GM21529 (cell line): ENCODE data around the gene FAM53A.

ENCODE experiments used
- ATAC-seq: cut with Tn5 transposase; IDR thresholded peaks from one replicate; pipeline ENCODE4 v1.9.1; 2021; ENCODE audit not compliant: unreplicated experiment

Gene FAM53A

DNA sequence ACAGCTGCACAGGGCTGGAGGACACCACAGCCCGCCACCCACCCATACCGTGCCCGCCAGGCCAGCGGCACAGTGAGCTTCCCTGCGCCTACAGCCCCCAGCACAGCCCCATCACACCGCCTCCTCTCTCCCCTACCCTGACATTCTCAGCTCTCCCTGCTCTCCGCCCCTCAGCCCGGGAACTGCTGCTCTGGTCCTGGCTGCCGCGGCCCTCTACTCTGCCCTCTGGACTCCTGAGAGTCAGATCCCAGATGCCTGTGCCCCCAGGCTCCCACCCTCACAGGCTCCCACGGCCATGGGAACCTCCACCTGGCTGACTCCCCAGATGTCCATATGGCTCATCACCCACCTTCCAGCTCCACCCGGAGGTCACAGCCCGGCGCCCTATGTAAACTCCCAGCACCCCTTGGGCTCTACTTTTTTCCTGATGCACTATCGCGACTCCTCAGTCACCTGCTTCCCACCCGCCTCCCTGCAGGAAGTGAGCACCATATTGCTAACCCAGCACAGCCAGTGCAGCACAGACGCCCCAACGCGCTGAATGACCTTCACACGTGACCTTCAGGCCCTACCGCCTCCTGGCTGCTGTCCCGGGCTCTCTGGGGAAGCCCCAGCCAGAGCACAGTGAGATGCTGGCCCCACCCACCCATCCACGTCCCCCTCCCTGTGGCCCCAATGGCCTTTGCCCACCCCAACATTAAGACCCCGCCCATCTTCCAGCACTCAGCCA lies 23.0 kb downstream of the FAM53A start:
- no peak for ATAC-seq

DNA sequence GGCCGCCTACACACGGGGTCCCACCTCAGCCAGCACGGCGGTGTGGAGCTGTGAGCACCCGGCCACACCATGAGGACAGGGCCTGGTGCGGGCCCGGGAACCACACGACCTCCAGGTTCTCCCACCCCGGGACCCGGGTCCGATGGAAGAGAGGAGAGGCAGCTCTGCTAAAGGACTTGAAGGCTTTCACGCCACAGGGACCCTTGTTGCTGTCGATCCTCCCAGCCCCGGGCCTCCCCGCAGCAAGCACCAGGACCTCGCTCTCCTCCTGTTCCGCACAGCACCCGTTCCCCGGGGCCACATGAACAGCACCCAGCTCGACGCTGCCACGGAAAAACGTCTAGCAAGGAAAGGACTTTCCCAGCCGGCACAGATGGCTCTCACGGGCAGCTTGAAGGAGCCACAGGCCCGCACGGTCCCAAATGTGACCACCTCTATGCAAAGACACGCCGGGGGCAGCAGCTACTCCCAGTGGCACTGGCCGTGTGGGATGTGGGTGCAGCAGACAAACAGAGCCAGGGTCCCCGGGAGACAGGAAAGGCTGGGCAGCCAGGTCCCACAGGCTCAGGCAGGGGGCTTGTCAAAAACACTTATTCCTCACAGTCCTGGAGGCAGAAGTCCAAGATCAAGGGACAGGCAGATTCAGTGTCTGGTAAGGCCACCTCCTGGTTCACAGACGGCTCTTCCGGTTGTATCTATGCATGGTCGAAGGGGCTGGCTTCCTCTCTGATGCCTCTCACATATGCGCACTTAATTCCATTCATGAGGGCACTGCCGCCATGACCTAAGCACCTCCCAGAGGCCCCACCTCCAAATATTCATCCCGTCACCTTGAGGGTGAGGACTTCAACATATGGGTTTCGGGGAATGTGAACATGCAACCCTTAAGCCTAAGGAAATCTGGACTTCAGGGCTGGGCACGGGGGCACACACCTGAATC lies 24.7 kb downstream of the FAM53A start:
- no peak for ATAC-seq

DNA sequence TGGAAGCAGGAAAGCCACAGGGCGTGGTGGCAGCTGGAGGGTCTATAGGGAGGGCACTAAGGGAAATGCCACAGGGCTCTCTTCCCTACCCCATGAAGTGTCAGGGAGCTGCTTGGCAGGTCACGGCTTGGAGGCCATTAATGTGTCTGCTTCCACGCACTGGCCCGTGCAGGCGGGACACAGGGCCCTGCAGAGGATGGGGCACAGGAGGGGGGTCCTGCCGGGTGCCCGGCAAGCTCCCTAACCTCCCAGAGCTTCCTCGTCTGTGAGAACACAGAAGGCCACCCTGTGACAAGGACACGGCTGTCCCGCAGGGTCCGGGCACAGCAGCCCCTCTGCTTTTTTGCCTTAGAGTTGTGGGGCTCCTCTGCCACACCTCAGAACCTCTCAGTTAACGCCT lies 25.5 kb downstream of the FAM53A start:
- ATAC-seq = no peak

DNA sequence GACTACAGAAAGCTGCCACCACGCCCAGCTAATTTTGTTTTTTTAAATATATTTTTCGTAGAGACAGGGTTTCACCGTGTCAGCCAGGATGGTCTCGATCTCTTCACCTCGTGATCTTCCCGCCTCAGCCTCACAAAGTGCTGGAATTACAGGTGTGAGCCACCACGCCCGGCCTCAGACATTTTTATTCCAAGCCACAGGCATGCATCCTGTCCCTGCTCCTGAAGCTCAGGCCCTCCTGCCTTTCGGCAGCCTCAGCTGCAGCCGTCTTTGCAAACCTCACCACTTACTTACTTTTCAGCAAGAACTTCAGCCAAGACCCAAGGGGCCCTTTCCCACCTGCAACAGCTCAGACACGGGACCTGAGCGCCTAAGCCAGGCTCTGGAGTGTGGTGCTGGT lies 26.0 kb downstream of the FAM53A start:
- ATAC-seq = no peak

DNA sequence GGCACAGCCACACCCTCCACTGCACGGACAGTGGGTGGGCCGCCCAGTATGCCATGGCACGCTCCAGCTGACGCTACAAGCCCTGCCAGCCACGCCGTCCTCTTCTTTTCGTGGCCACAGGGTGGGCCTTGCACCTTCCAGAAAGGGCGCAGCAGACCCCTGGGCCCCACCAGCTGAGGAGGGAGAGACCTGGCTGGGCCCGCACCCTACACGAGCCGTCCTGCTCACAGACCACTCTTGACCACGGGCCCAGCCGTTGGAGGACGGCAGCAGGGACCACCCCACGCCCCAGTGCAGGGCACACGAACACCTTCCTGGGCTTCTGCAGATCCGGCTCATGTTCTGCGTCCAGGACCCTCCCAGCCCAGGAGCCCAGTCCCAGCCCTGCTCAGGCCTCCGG lies 27.1 kb downstream of the FAM53A start:
- no peak for ATAC-seq

DNA sequence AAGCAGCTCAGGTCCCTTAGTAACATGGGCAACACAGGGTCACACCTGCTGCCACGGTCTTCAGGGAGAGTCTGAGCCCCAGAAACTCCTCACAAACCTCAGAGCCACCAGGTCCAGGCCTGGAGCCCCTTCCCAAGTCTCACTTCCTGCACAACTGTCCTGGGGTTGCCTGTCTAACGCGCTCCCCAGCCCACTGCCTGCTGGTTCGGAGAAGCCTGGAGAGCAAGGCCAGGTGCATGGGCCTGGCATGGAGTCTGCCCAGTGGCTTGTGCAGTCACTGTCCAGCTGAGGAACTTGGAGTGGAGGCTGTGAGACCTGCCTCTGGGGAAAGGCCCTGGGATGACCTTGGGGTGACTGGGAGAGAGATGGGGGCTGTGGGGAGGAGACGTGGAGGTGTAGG lies 28.0 kb downstream of the FAM53A start:
- no peak for ATAC-seq

DNA sequence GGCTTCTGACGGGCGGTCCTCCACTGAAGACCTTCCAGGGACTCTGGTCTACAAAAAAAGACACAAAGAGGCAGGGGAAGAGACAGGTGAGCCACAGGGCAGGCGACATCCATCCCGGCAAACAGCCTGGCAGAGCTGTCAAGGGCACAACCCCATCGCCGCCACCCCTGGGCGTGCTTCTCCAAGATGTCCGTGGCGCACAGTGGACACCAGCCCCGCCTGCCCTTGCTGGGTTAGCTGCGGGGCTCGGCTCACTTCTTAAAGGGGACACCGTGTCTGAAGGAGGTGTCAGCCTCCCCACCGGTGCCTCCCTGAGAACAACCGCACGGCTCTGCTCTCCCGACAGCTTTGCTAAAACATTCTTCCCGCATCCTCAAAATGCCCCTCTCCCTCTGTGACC lies 28.4 kb downstream of the FAM53A start:
- no peak for ATAC-seq

DNA sequence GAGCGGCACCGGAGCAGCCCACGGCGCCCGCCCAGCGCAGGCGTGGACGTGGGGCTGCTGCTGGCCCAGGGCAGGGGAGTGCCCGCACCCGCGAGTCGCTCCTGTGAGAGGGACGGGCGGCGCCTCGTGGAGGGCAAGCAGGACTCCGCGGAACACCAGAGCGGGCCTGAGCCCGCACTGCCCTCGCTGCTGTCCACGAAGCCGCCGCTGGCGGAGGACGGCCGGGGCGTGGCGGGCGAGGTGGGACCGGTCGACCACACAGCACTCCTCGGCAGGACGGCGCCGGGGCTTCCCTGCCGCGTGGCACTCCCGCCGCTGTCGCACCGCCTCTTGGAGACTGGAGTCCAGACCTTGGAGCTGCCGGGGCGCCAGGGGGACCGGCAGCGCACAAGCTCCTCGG lies 29.0 kb downstream of the FAM53A start:
- ATAC-seq = no peak

DNA sequence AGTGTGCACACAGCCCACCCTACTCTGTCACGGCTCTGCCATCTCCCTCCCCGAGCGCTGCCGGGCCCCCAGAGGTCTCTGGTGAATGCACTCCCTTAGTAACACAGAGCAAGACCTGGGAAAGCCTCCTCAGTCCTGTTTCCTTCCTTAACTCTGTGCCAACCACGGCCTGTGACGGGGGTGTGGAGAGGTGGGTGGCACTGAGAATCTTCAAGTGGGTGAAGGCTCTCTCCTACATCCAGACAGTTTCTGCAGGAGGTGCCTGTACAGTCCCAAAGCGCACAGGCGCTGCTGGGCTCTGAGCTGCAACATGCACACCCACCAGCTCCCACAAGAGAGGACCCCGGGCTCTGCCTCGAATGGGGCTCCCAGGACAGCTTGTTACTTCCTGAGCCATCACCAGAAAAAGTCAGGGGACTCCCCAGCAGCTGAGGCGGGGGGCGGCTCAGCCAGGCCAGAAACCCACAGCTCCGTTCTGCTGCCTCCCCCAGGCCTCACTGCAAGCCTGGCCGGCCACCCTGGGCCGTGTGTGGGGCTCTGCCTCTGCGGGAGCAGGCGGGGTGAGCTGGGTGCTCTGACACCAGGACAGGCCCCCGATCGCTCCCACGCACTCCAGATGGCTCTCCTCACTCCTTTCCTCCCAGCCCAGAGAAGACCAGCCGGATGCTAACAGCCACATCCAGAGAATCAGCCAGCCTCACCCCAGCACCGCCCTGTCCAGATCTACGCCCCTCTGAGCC lies 29.7 kb downstream of the FAM53A start:
- no peak for ATAC-seq

DNA sequence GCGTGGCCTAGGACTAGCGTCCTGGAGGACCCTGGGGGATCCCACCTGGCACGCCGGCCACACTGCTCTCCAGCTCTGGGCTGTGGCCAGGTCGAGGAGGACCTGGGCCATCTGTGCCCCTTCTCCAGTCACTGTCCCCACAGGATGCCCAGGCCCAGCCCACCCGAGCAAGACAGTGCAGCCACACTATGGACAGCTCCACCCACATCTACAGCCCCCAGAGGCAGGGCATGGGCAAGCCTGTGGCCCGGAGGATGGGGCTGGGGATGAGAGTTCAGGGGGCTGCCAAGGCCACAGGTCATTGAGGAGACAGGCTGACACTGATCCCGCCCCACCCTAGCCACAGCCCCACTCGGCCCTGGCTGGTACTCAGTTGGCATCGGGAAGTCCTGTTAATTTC lies 30.3 kb downstream of the FAM53A start:
- no peak for ATAC-seq

DNA sequence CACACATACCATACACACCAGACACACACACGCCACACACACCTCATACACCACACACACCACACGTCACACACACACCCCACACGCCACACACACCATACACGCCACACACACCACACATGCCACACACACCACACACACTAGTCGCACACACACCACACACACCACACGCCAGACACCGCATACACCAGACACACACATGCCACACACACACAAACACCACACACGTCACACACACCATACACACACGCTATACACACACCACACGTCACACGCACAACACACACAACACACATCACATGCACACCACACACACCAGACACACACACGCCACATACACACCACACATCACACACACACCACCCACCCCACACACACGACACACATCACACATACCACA lies 32.0 kb downstream of the FAM53A start:
- no peak for ATAC-seq

DNA sequence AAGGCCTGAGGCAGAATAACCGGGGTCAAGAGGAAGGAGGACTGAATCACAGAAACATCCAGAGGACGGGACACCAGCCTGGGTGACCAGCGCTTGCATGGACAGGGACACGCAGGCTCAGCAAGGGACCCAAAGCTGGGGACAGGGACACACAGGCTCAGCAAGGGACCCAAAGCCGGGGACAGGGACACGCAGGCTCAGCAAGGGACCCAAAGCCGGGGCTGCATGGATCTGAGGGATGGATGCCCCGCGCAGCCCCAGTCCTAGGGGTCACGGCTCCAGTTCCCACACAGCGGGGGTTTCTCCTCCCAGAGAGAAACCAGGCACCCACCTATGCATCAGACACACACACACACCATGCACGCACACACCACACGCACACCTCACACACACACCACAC lies 32.5 kb downstream of the FAM53A start:
- ATAC-seq = no peak

DNA sequence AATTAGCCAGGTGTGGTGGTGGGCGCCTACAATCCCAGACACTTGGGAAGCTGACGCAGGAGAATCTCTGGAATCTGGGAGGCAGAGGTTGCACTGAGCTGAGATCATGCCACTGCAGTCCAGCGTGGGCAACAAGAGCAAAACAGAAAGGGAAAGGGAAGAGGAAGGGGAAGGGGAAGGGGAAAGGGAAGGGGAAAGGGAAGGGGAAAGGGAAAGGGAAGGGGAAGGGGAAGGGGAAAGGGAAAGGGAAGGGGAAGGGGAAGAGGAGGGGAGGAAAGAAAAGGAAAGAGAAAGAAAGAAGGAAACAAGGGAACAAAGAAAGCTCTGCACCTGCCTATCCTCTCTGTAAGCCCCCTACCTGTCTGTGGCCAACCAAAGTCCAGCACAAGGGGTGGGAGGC lies 35.2 kb downstream of the FAM53A start:
- no peak for ATAC-seq

DNA sequence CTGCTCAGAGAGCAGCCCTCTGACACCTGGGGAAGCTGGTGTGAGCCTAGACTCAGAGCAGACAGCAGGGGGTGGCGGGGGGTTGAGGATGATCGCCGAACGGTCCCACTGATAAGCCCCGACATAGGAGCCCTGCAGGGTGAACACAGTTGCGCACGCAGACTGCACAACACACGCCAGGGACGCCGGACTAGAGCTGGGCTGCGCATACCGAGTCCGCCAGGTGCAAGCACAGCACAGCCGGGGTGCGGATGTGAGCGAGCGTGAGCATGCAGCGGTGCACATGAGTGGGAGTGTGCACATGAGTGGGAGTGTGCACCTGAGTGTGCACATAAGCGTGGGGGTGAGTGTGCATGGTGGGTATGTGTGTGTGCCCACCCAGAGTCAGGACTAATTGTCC lies 36.7 kb downstream of the FAM53A start:
- no peak for ATAC-seq

DNA sequence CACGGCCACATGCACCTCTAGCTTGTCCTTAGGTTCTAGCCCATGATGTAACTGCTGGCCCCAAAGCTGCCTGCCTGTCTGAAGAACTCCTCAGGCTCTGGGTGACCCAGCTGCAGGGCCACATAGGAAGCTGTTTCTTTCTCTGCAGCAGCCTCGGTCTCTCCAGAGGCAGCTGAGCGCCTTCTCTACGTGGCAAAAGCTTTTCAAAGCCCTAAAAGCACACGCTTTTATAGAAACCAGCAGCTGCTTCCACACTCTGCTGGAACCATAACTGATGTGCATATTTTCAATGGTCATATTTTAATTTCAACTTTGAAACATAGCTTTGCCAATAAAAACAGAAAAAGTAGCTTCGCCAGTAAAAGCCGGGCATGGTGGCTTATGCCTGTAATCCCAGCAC lies 37.4 kb downstream of the FAM53A start:
- no peak for ATAC-seq

DNA sequence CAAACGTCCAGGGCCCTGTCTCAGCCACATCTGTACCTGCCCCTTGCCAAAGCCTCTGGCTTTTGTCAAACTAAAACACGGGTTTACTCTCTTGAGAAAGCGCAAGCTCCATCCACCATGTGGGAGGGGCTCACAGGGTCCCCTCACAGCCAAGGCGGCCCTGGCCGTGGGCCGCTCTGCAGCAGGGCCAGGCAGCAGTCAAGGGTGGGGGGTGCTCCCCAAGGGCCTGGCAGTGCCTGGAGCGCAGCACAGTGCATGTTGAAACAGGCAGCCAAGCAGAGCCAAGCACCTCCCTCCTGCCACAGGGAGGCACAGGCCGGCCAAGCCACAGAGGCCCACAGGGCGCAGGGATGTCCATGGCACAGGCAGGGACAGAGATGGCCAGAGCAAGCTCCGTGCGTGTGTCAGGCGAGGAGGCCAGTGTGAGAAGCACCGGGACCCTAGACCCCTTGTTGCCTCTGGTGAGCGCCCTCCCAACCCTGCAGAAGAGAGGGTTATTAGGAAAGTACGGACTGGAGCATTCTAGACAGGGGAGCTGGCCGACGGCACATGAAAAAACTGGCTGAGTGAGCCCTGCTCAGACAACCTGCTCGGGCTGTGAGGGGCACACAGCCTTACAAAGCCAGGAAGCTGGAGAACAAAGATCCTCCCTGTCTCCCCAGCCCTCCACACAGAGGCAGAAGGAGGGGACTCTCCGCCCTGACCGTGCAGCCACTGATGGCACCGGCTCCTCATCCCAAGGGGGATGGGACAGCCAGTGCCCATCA lies 39.0 kb downstream of the FAM53A start:
- ATAC-seq = no peak

DNA sequence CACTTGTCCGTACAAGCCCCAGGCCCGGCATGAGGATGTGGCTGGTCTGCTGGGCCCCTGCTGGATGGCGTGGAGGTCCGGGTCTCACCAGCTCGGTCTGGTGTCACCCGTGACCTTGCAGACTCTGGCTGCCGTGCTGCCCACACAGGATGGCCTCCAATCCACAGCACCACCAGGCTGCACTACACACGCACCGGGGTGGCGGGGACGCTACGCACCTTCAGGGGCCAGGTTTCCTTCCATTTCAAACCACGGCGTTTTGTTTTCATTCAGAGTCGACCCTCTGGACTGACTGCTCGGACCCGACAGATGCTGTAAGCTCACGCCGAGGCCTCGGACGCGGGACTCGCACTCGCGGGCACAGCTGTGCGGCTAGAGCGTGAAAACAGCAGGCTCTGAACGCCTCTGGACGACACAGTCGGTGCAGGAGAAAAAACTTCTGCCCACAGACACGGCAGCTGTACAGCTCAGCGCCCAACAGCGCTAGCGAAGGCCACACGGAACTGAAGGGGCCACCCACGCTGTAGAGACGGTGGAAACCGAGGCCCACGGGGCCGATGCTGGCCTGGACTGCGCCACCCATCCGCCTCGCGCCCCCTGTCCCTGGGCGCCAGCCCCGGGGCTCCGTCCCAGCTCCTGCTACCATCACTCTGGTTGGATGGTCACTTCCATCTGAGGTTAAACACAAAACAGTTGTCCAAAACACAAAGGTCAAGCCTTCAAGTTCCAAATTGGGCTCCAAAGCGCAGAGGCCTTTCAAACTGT lies 40.0 kb downstream of the FAM53A start:
- ATAC-seq = no peak

DNA sequence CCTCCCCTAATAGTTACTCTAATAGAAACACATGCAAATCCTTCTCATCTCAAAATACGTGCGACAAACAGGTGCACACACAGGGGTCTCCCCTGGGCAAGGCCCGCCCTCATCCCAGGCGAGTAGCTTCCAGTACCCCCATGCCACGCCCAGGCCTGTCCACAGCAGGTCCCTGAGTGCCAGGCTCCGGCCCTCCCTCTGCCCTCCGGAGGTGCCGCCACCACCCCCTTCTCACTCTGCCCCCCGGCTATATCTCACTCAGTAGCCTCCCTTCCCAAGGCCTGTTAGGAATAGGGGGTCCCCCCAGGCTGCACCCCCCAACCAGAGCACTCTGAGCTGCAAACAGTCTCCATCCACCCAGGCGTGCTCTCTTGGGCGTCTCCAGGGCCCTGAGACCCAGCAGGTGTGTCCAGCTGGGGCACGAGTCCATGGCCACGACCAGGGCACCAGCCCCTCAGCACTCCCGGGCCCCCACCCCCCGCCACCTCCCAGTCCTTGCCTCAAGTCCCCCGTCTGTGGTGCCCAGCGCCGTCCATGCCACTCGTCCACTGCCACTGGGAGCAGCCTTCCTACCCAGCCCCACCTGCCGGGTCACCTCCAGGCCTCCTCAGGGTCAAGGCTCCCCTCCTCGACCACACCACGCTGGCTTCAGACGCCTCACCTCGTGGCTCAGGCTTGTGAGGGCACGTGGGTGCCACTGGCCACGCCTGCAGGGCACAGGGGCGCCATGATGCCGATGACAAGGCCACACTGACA lies 41.7 kb downstream of the FAM53A start:
- ATAC-seq = no peak

DNA sequence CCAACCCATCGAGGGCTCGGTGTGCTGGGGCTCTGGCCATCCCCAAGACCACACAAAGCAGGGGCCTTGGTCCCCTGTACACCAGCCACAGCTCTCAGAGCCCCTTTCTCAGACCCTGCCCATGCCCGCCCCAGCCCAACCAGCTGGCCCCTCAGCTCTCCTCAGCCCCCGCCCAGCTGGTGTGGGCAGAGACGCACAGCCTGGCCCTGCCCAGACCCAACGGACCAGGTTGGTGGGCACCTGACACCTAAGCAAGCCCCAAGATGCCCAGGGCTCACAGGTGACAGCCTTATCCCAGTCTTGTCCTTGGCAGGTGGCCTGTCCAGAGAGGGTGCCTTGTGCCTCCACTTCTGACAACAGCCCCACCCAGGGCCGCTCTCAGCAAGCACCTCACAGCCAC lies 42.4 kb downstream of the FAM53A start:
- no peak for ATAC-seq
